ENCODE results near the gene RAB6B.

RAB6B gene

GRCh38 chr3:133895208-133896001, at the start of gene RAB6B:
Gene RAB6B, minus strand, starts transcription at chr3:133895882. Its CDS starts 416 bp downstream, at chr3:133895466.
- no peak for FAIRE-seq

GRCh38 chr3:133944641-133945380, 49.1 kb upstream of the RAB6B start:
- FAIRE-seq, result no peak

GRCh38 chr3:133944181-133944580, 48.5 kb upstream of the RAB6B start:
- FAIRE-seq, result no peak

- FAIRE-seq, result no peak
These were observed 48.0 kb upstream of the RAB6B start for GRCh38 chr3:133943639-133944141.

GRCh38 chr3:133943031-133943535, 47.4 kb upstream of the RAB6B start:
- no peak for FAIRE-seq

- FAIRE-seq, result no peak
These were observed 45.7 kb upstream of the RAB6B start for GRCh38 chr3:133941415-133941821.

- FAIRE-seq, result no peak
These were observed 44.9 kb upstream of the RAB6B start for GRCh38 chr3:133940536-133940935.

- FAIRE-seq, result no peak
These were observed 43.8 kb upstream of the RAB6B start for GRCh38 chr3:133939463-133939835.

GRCh38 chr3:133938770-133939462, 43.2 kb upstream of the RAB6B start:
- FAIRE-seq, result no peak

- no peak for FAIRE-seq
These were observed 42.3 kb upstream of the RAB6B start for GRCh38 chr3:133937756-133938601.

- no peak for FAIRE-seq
These were observed 41.5 kb upstream of the RAB6B start for GRCh38 chr3:133937061-133937686.

- no peak for FAIRE-seq
These were observed 40.4 kb upstream of the RAB6B start for GRCh38 chr3:133935843-133936769.

- no peak for FAIRE-seq
These were observed 39.5 kb upstream of the RAB6B start for GRCh38 chr3:133934996-133935842.

- no peak for FAIRE-seq
These were observed 38.6 kb upstream of the RAB6B start for GRCh38 chr3:133934073-133934970.

GRCh38 chr3:133933097-133934024, 37.7 kb upstream of the RAB6B start:
- FAIRE-seq, result no peak

GRCh38 chr3:133932009-133932408, 36.3 kb upstream of the RAB6B start:
- FAIRE-seq, result no peak

- FAIRE-seq, result no peak
These were observed 35.4 kb upstream of the RAB6B start for GRCh38 chr3:133931084-133931483.

Data from TTC549 (cell line).